Tibial artery (tissue), 4 donors: ENCODE data around the gene MBD4.

Experiments
- DNase-seq, 2 donors: peaks; one replicate each; pipeline ENCODE4 v3.0.0-alpha.2; 2019
- H3K27ac ChIP-seq, 2 donors: fragments of 200-600 bp; sonication (generic) in 1 of 2; 1 replicate in 1 of 2; 2 replicates in 1 of 2; pipeline ENCODE4 v1.5.1; 2018 to 2019; ENCODE audit warnings: mild to moderate bottlenecking in 1 of 2
- H3K27me3 ChIP-seq, 2 donors: fragments of 200-600 bp; sonication (generic) in 1 of 2; one replicate each; pipeline versions ENCODE4 v1.5.1 to v1.6.0; 2016 to 2019
- H3K36me3 ChIP-seq, 3 donors: fragments of 200-600 bp; sonication (generic) in 2 of 3; one replicate each; pipeline ENCODE4 v1.5.1; 2016 to 2019; ENCODE audit warnings: mild to moderate bottlenecking in 2 of 3
- H3K4me1 ChIP-seq, 4 donors: fragments of 200-600 bp; sonication (generic) in 2 of 4; 1 replicate in 3 of 4; 2 replicates in 1 of 4; pipeline ENCODE4 v1.5.1; 2016 to 2019
- H3K4me3 ChIP-seq, 2 donors: fragments of 200-600 bp; sonication (generic) in 1 of 2; 1 replicate in 1 of 2; 2 replicates in 1 of 2; pipeline ENCODE4 v1.5.1; 2018 to 2019; ENCODE audit warnings: mild to moderate bottlenecking in 2 of 2
- H3K9me3 ChIP-seq, 3 donors: fragments of 200-600 bp; sonication (generic) in 1 of 3; one replicate each; pipeline ENCODE4 v1.5.1; 2016 to 2019
- intact Hi-C: fragments of 100-400 bp; cut with DNase I; formaldehyde crosslinking; loops from one replicate; pipeline ENCODE4 v1.15.0; 2023; ENCODE audit warnings: low total_unique reads
- TF ChIP-seq, protein P1 (sequence below), 2 experiments: fragments of 200-600 bp in 1 of 2; fragments of 450-650 bp in 1 of 2; IDR thresholded peaks; one replicate each; pipeline ENCODE4 v1.5.1; 2017 to 2019; ENCODE audit warnings: antibody characterized with exemption in 2 of 2, mild to moderate bottlenecking in 1 of 2, moderate library complexity in 1 of 2

The MBD4 gene

GRCh38 chr3:129462361-129462968 lies 22.7 kb upstream of the MBD4 start:
- no peaks in the 10 kb centered on the region for H3K27me3 ChIP-seq
- TF ChIP-seq, protein P1, sequence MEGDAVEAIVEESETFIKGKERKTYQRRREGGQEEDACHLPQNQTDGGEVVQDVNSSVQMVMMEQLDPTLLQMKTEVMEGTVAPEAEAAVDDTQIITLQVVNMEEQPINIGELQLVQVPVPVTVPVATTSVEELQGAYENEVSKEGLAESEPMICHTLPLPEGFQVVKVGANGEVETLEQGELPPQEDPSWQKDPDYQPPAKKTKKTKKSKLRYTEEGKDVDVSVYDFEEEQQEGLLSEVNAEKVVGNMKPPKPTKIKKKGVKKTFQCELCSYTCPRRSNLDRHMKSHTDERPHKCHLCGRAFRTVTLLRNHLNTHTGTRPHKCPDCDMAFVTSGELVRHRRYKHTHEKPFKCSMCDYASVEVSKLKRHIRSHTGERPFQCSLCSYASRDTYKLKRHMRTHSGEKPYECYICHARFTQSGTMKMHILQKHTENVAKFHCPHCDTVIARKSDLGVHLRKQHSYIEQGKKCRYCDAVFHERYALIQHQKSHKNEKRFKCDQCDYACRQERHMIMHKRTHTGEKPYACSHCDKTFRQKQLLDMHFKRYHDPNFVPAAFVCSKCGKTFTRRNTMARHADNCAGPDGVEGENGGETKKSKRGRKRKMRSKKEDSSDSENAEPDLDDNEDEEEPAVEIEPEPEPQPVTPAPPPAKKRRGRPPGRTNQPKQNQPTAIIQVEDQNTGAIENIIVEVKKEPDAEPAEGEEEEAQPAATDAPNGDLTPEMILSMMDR (IDR thresholded peaks at IDR 0.05), result no peak
- no peaks in the 10 kb centered on the region for H3K4me1 ChIP-seq
- no peak overlapping the region for H3K4me3 ChIP-seq
- DNase-seq, result no peak
- H3K27ac ChIP-seq, result no peak overlapping the region
- peaks cover 9 to 66% (median 40%) of the 10 kb centered on the region in 3 donors for H3K36me3 ChIP-seq
- intact Hi-C loops, result no loop called here
- H3K9me3 ChIP-seq, result no peaks in the 10 kb centered on the region

DNA sequence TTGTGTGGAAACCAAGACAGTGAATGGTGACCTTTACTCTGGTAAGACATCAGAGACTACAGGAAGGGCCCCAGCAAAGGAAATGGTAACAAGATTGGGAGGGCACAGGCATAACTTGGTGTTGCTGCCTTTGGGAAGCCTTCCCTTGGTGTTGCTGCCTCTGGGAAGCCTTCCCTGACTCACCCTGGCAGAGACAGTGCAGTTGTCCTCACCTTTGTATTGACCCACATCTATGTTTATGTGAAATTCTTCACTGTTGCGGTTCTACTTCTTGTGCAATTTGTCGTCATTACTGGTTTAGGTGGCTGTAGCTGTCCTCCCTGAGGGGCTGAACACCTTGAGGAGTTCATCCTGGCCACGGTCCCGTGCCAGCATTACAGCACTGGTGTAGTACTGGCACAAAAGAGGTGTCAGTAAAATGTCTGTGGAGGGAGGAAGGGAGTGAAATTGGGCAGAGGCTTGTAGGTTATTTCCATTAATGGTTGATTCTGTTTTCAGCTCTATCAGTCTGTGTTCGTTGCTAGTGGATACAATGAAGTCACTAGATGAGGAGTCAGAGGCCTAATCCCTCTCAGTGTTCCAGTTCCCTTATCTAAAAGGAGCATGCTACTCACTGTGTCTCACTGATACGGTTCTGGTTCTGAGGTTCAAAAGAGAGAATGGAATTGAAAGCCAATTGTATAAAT lies 21.9 kb upstream of the MBD4 start:
- H3K4me3 ChIP-seq, result no peak overlapping the region
- no peak overlapping the region for H3K27ac ChIP-seq
- no peak for DNase-seq

GRCh38 chr3:129461022-129461421 lies 21.3 kb upstream of the MBD4 start:
- H3K27ac ChIP-seq, result no peak overlapping the region
- no peaks in the 10 kb centered on the region for H3K9me3 ChIP-seq
- TF ChIP-seq, protein P1 (IDR thresholded peaks at IDR 0.05), result no peak
- H3K4me3 ChIP-seq, result no peak overlapping the region
- H3K27me3 ChIP-seq, result no peaks in the 10 kb centered on the region
- H3K4me1 ChIP-seq, result no peaks in the 10 kb centered on the region
- peaks cover 9 to 66% (median 49%) of the 10 kb centered on the region in 3 donors for H3K36me3 ChIP-seq
- DNase-seq, result no peak
- intact Hi-C loops, result no loop called here

More for the DNA sequence above, 21.9 kb upstream of the MBD4 start:
- TF ChIP-seq, protein P1 (IDR thresholded peaks at IDR 0.05), result no peak
- intact Hi-C loops, result no loop called here
- no peaks in the 10 kb centered on the region for H3K9me3 ChIP-seq
- peaks cover 9 to 66% (median 45%) of the 10 kb centered on the region in 3 donors for H3K36me3 ChIP-seq
- no peaks in the 10 kb centered on the region for H3K4me1 ChIP-seq
- H3K27me3 ChIP-seq, result no peaks in the 10 kb centered on the region

DNA sequence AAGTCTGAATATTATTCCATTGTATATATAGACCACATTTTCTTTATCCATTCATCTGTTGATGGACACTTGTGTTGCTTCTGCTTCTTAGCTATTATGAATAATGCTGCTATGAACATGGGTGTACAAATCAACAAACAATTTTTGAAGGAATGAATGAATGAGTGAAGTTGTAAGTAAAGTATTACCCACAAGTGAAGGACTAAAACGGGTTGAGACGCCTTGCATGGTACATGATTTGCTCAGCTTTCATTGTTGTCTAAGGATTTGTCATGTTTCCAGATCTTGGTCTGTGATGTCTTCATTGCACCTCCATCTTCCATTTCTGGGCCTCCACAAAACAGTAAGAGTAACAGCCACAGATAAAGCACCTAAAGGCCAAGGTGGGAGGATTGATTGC lies 20.8 kb upstream of the MBD4 start:
- no peak overlapping the region for H3K4me3 ChIP-seq
- no peak for DNase-seq
- TF ChIP-seq, protein P1 (IDR thresholded peaks at IDR 0.05), result no peak
- H3K27ac ChIP-seq, result no peak overlapping the region
- H3K27me3 ChIP-seq, result no peaks in the 10 kb centered on the region
- no peaks in the 10 kb centered on the region for H3K9me3 ChIP-seq
- H3K4me1 ChIP-seq, result no peaks in the 10 kb centered on the region
- intact Hi-C loops, result no loop called here
- H3K36me3 ChIP-seq, result peaks cover 12 to 69% (median 51%) of the 10 kb centered on the region in 3 donors

- no peak overlapping the region for H3K27ac ChIP-seq
- DNase-seq, result no peak
Measured at GRCh38 chr3:129460155-129460554, 20.4 kb upstream of the MBD4 start.

More at GRCh38 chr3:129460155-129460554, 20.4 kb upstream of the MBD4 start:
- H3K4me3 ChIP-seq, result no peak overlapping the region
- no peaks in the 10 kb centered on the region for H3K4me1 ChIP-seq
- TF ChIP-seq, protein P1 (IDR thresholded peaks at IDR 0.05), result no peak
- peaks cover 16 to 71% (median 51%) of the 10 kb centered on the region in 3 donors for H3K36me3 ChIP-seq
- intact Hi-C loops, result no loop called here
- H3K9me3 ChIP-seq, result no peaks in the 10 kb centered on the region
- no peaks in the 10 kb centered on the region for H3K27me3 ChIP-seq
